DMS153 treated with DMSO at 0.1 percent for 48 hours (cell line): Measurements from ENCODE around the gene DUS1L.

Experiments
- DNase-seq: peaks from one replicate; lab custom pipeline; 2025; ENCODE audit not compliant: unreplicated experiment; lab: John Stamatoyannopoulos, UW

DUS1L gene

DNA sequence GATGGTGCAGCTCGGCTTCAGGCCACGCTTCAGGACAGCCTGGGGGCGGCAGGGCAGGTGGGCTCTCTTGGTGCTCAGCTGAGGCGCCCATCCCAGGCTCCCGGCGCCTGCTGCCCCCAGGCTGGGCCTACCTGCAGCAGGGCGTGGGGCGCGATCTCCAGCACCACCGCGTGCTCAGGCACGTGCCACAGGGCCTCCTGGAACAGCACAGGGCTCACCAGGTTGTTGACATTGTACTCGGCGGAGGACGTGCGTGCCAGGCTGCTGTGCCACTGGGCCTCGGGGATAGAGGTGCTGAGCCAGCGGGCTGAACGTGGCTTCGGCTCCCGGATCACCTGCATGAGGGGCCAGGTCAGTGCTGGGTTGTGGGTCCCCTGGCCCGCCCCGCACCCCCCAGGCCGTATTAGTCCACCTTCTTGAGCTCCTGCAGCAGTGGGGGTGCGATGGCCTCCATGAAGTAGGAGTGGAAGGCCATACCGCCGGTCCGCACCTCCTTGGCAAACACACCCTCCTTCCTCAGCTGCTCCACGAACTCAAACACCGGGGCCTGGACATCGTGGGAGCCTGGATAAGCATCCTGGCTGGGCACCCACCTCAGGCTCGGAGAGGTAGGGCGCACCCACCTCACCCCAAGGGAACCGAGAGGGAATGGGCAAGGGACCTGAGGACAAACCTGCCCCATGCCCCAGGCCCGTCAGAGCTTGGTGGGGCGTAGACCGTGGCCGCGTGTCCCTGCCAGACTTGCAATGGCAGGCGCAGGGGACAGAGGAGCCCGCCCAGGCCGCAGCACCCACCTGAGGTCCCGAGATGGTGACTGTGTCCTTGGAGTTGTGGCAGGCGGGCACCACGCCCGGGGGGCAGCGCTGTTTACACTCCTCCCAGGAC, 23.5 kb upstream of the DUS1L start:
- no peak for DNase-seq

DNA sequence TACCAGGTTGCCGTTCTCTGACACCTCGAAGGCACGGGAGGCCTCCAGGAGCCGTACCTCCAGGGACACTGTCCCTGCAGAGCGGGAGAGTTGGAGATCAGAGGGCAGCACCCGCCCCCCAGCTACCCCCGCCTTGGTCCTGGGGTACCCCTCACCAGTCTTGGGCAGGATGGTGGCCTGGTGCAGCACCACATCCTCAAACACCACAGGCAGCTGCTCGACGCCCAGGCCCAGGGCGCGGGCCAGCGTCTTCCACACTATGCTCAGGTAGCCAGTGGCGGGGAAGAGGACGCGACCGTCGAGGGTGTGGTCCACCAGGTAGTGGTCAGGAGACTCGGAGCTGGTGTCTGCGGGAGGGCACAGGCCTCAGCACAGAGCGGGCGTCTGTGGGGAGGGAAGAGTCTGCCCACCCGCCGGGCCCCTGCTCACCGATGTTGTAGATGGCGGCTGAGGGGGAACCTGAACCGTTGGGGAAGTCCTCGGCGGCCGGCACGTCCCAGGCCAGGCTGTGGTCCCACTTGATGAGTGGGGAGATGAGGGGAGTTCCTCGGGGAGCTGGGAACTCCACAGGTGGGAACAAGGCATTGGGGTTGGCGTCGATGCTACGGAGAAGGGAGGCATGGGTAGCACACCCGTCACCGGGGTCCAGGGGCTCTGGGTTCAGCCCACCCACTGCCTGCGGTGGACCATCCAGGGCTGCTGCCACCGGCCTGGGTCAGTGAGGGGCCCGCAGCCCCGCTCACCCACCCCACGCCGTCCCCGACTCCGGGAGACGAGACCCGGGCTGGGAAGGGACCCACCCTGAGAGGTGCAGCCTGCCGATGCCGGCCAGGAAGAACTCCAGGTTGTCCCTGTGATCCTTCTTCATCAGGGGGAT, 22.6 kb upstream of the DUS1L start:
- DNase-seq: no peak

DNA sequence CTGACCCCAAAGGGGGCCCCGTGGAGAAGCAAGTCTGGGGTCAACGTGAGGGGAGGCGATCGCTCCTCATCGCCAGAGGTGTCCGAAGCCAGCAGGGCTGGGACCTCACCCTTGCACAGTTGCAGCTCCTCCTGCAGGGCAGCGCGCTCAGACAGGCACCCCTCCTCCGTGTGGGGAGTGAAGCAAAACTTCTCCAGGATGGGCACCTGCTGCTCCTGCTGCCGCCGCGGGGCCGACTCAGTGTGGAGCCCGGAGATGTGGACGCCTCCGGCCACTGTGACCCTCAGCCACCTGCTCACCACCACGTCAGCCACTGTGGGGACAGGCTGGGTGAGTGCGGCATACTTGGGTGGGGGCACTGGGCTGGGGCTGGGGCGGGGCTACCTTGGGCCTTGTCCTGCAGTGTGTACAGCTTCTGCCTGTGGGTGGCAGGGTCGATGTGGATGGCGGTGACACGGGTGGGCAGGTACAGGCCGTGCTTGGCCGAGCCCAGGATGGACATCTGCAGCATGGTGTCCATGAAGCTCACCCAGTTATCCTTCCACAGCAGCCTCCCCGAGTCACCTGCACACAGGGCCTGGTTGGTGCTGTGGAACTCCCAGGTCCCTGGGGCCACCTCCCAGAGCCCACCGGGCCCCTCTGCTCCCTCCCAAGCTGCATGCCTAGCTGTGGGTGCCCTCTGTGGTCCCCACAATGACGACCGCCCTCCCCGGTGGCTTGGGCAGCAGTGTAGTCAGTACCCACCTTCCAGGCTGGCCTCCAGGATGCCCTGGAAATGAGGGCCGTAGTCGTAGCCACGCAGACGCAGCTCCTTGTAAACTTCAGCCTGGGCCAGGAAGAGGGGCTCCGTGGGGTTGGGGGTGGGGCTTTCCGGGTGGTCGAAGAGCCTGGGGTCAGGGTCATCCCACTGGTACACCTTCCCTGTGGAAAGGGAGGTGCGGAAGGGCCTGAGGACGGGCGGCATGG, 21.6 kb upstream of the DUS1L start:
- DNase-seq: no peak

DNA sequence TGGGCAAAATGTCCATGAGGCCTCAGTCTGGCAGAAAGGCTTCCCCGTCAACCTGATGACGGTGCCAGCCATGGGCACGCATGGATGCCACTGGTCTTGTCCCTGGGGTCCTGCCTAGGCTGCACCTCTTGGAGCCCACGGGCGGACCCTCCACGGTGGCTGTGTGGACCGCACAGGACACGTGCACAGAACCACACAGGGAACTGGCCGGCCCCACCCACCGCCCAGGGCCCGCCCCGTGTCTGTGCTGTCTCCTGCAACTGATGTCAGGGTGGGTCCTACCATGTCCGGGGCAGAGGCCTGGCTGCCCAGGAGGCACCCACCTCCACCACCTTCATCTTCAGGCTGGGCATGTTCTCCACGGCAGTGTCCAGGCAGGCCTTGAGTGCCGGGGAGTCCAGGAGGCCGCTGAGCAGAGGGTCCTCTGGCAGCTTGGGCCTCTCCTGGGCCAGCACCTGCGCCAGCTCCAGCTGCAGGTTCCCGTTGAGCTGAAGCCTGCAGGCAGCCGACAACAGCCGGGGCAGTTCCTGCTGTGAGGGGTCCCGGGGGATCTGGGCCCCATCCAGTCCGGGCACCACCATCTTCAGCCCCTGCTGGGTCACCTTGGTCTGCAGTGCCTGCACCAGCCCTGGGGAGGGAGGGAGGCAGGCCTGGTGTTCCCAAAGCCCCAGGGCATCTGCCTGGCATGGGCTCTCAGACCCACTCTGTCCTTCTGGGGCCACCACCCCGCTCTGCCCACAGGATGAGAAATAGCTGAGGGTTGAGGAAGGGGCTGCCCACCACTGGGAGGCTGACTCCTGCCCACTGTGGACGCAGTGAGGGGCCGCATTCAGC, 20.5 kb upstream of the DUS1L start:
- DNase-seq: no peak

DNA sequence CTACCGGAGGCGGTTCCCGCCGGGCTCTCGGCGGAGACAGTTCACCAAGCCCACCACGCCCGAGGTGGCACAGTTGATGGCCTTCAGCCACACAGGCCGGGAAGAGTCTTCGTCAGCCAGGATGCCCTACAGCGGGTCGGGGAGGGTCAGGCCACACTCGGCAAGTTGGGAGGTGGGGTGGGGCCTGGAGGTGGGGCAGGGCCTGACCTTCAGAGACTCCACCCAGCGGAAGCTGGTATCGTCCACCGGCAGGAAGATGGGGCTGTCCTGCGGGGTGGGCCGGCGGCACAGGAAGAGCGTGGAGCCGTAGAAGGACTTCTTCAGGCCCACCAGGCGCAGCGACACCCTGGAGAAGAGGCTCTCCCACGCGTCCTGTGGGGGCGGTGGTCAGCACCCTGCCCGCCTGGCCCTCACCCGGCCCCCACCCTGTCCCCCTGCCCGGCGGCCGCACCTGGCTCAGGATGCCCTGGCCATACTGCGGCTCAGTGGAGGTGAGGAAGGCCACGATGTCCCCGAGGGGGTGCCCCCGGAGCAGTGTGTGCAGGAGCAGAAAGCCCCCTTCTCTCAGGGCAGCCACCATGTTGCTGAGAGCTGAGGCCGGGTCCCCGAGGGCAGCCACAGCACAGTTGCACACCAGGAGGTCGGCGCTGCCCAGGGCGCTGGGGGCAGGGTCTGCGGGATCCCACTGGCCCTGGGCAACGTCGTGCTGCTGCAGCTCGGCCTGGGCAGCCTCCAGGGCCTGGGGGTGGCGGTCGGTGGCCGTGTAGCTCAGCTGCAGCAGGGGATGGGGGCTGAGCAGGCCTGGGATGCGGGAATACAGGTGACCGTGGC, 19.6 kb upstream of the DUS1L start:
- no peak for DNase-seq

DNA sequence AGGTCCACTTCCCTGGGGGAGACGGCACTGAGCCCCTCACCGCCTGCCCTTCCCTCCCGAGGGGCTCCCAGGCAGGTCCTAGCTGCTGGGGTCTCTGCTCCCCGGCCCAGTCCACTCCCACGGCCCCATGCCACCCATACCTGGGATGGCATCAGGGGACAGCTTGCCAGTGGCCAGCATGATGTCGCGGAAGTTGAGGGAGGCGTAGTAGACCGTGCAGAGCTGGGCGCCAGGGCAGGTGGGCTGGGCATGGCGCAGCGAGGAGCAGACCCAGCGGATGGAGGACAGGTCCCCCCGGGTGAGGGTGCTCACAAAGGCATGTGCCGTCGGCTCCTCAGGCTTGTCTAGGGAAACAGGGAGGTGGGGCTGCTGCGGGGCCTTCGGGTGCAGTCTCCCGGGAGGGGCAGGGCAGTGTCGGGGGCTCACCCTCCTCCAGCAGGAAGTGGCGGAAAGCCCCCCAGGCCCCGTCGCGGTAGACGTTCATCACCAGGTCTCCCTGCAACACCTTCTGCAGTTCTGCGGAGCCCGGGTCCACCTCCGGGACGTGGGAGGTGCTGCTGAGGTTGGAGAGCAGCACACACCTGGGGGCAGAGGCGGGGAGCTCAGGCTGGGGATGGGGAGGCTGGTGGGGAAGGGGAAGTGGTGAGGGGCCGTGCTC, 18.9 kb upstream of the DUS1L start:
- no peak for DNase-seq

DNA sequence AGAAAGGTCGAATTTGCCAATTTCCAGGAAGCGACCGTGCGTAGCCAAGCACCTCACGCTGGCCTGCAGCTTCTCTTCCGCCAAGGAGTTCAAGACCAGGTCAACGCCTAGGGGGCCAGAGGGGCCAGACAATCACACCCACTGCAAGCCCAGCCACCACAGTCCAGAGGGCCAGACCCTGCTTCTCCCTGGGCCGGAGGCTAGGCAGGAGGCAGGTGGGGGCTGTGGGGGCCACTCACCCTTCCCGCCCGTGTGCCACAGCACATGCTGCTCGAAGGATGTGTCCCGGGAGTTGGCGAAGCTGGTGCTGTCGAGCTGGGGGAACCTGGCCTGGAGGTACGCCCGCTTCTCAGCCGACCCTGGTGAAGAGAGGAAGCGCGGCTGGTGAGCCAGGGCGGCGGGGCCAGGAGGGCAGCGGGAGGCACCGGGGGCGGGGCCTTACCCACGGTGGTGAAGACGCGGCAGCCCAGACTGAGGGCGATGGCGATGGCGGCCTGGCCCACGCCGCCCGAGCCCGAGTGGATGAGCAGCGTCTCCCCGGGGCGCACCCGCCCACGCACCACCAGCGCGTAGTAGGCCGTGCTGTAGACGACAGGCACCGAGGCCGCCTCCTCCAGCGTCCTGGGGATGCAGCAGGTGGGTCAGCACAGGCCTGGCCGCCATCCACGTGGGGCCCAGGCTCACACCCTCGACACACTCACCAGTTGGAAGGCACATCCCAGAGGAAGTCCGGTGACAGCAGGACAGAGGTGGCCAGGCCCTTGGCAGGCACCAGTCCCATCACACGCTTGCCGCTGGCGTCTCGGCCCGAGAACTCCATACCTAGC, 18.1 kb upstream of the DUS1L start:
- DNase-seq: no peak

DNA sequence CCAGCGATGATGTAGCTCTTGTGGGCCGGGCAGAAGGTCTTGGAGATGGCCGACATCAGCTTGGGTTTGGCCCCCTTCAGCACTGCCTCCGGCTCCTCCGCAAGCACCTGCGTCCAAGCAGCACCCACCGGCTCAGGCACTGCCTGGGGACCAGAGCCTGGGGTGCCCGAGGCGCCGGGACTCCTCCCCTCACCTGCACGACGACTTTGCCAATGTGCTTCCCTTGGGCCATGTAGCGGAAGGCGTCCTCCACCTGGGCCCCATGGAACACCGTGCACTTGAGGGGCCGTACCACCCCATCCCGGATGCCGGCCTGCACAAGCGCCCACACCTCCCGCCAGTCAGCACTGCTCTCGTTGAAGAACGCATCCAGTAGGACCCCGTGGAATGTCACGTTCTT, 17.4 kb upstream of the DUS1L start:
- no peak for DNase-seq

DNA sequence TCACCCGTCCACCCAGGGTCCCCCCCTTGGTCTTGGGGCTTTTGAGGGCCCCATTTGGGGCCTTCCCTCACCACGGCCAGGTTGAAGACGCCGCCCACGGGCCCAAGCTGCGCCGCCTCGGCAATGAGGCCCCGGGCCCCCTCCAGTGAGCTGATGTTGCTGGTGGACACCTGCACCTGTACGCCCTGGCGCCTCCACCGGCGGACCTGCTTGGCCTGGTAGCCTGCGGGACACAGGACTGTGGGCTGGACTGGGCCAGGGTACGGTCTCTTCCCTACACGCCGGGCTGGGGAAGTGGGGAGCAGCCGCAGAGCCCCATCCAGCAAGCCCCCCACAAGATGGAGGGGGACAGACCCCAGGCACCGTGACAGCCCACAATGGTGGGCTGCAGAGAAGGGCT, 16.9 kb upstream of the DUS1L start:
- no peak for DNase-seq

DNA sequence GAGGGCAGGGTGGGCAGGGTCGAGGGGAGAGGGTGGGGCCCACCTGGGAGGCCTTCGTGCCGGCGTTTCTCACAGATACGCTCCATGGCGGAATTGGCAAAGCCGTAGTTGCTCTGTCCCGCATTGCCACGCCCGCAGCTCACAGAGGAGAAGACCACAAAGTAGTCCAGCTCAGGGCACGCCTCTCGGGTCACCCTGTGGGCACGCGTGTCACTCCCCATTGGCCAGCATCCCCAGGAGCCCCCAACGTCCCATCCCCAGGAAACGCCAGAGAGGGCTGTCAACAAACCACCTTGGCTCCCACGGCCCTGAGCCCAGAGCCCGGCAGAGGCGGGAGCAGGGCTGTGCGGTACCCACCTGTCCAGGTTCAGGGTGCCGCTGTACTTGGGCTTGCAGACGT, 16.4 kb upstream of the DUS1L start:
- no peak for DNase-seq

DNA sequence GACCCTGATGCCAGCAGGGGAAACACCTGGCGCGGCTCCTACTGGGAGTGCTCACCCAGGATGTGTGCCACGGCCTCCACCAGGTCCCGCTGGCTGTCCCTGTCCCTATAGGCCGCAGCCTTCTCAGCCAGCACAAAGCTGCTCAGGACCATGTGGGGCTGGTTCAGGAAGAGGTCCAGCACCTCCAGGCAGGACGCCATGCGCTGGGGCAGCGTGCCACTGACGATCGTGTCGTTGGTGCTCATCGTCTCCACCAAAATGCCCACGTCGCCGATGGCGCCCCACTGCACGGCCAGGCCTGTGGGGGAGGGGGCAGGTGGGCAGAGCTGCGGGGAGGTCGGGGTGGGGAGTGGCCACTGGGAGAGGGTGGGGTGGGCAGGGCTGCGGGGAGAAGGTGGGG, 15.9 kb upstream of the DUS1L start:
- DNase-seq: no peak

DNA sequence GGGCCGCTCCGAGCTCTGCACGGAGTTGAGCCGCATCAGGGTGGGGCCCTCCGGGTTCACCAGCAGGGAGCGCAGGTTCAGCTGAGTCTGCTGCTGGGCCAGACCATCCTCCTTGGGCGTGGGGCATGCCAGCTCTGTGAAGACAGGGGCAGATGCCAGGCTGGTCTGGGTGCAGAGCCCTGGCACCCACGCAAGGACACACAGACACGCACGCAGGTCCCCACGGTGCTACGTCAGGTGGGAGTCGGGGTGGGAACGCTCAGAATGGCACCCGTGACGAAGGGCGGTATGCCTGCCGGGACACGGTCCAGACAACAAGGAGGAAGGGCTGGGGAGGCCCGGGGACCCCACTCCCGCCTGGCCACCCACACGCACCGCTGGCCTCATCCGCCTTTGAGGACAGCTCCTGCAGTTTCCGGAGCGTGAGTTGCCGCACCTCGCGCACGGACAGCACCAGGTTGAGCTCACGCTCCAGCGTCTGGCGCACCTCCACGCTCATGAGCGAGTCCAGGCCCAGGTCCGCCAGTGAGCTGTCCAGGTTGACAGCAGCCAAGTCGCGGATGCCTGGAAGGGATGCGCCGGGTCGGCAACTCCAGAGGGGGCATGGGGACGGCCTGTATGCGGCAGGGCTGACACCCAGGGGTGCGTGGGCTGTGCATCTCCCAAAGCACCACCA, 15.3 kb upstream of the DUS1L start:
- DNase-seq: no peak

DNA sequence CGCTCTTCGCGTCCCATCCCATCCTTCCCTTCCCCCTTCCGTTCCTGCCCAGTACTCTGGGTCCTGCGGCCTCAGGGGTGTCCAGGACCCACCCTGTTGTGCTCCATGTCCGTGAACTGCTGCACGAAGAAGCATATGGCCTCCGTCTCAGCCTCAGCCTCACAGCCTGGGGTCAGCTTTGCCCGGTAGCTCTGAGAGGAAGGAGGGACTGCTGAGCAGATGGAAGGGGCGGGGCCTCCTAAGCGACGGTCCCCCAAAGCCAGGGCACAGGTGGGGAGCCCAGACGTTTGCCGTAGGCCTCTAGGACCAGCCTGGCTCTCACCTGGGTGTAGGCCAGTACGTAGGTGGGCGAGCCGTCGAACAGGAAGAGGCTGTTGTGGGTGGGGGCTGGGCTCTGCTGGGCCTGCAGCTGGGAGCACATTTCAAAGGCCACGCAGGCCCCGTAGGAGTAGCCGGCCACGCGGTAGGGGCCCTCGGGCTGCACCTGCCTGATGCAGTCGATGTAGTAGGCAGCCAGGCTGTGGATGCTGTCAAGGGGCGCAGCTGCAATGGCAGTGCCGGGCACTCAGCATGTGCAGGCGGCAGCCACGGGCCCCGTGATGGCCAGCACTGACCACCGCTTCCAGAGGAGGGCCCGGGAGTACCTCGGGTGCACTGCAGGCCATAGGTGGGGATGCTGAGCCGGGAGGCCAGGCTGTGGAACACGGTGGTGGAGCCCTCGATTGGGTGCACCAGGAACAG, 14.6 kb upstream of the DUS1L start:
- no peak for DNase-seq

DNA sequence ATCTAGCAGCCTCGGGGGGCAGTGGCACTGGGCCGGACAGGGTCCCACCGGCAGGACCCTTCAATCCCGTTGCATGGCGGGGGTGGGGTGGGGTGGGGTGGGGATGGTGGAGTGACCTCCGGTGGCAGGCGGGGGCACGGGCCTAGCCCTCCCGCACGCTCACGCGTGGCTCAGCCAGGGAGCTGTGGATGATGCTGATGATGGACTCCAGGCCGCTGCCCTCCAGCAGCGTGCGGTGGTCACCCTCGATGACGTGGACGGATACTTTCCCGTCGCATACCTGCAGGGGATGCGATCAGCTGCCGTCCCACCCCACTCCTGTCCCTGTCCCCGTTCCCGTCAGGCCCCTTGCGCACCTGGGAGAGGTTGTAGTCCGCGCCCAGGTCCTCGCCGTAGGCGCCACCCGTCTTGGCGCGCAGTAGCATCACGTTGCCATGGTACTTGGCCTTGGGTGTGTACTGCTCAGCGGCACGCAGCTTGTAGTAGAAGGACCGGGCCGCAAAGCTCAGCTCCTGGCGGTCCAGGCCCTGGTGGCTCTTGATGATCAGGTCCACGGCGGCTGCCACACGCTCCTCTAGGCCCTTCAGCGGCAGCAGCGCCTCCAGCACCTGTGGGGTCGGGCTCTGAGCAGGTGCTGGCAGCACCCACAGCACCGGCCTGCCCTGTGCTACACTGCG, 13.5 kb upstream of the DUS1L start:
- DNase-seq: no peak

DNA sequence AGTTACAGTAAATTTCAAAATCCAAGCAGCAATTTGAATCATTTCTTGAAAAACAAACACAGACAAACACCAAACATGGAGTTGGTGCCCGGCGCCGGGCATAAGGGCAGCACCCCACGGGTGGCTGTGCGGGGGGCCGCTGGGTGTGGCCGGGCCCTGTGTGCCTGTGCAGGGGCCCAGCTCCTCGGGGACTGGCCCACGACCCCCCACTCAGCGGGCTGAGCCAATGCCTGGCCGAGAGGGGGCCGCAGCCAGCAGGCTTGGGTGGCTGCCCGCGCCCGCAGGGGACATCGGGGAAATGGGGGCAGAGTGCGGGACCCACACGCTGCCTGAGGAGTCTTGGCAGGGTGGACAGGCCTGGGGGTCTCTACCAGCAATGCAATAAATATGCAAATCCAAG, 12.8 kb upstream of the DUS1L start:
- no peak for DNase-seq
